HL-60/S4 treated with phorbol 12-myristate 13-acetate at 8.2 ng/mL for 4 days and 3 days (cell line): ENCODE data around the gene TBKBP1.
"Not testable (repeated sequence)": the region's sequence is repeated elsewhere in the genome, so short reads cannot be mapped to it uniquely, and the experiment has no call there.

Source experiments
- in situ Hi-C: fragments of 300-500 bp; cut with MboI; formaldehyde crosslinking; loops from 2 replicates; pipeline ENCODE4 v1.15.0; 2022; ENCODE audit warnings: low sequenced_read_pairs

TBKBP1 gene

GRCh38 chr17:47678196-47678595 is 15.8 kb upstream of the TBKBP1 start:
- in situ Hi-C loops: no loop called here

GRCh38 chr17:47682138-47682537 is 11.8 kb upstream of the TBKBP1 start:
- in situ Hi-C loops: no loop called here

- in situ Hi-C loops: not testable (repeated sequence)
Measured at GRCh38 chr17:47682727-47683126, 11.2 kb upstream of the TBKBP1 start.

GRCh38 chr17:47684025-47684424 is 9.9 kb upstream of the TBKBP1 start:
- in situ Hi-C loops: no loop called here

- in situ Hi-C loops: no loop called here
Measured at GRCh38 chr17:47684535-47685193, 9.3 kb upstream of the TBKBP1 start.

GRCh38 chr17:47685556-47686275 is 8.2 kb upstream of the TBKBP1 start:
- in situ Hi-C loops: no loop called here

- in situ Hi-C loops: no loop called here
Measured at GRCh38 chr17:47686276-47686635, 7.7 kb upstream of the TBKBP1 start.

- in situ Hi-C loops: no loop called here
Measured at GRCh38 chr17:47686664-47687327, 7.2 kb upstream of the TBKBP1 start.

- in situ Hi-C loops: no loop called here
Measured at GRCh38 chr17:47687328-47687690, 6.7 kb upstream of the TBKBP1 start.

- in situ Hi-C loops: no loop called here
Measured at GRCh38 chr17:47687748-47688147, 6.2 kb upstream of the TBKBP1 start.

GRCh38 chr17:47690121-47690520 is 3.8 kb upstream of the TBKBP1 start:
- in situ Hi-C loops: no loop called here

GRCh38 chr17:47692137-47692894 is 1.6 kb upstream of the TBKBP1 start:
- in situ Hi-C loops: no loop called here

GRCh38 chr17:47692895-47693730 is 848 bp upstream of the TBKBP1 start:
- in situ Hi-C loops: no loop called here

GRCh38 chr17:47694581-47695428 is 844 bp downstream of the TBKBP1 start:
- in situ Hi-C loops: no loop called here

GRCh38 chr17:47695429-47696376 is 1.7 kb downstream of the TBKBP1 start:
- in situ Hi-C loops: no loop called here

- in situ Hi-C loops: no loop called here
Measured at GRCh38 chr17:47696717-47697642, 3.0 kb downstream of the TBKBP1 start.

GRCh38 chr17:47697906-47698711 is 4.1 kb downstream of the TBKBP1 start:
- in situ Hi-C loops: no loop called here
